HG03439 (cell line): ENCODE data around the gene TRAF1.
A peak's percentile ranks its signal among the peaks of the same experiment; 100 is the strongest.
"Not testable (repeated sequence)": the region's sequence is repeated elsewhere in the genome, so short reads cannot be mapped to it uniquely, and the experiment has no call there.

Experiments
- ATAC-seq: cut with Tn5 transposase; IDR thresholded peaks from one replicate; pipeline ENCODE4 v1.9.1; 2021; ENCODE audit warnings: mild to moderate bottlenecking, moderate library complexity; ENCODE audit not compliant: unreplicated experiment

TRAF1 gene, protein sequence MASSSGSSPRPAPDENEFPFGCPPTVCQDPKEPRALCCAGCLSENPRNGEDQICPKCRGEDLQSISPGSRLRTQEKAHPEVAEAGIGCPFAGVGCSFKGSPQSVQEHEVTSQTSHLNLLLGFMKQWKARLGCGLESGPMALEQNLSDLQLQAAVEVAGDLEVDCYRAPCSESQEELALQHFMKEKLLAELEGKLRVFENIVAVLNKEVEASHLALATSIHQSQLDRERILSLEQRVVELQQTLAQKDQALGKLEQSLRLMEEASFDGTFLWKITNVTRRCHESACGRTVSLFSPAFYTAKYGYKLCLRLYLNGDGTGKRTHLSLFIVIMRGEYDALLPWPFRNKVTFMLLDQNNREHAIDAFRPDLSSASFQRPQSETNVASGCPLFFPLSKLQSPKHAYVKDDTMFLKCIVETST

DNA sequence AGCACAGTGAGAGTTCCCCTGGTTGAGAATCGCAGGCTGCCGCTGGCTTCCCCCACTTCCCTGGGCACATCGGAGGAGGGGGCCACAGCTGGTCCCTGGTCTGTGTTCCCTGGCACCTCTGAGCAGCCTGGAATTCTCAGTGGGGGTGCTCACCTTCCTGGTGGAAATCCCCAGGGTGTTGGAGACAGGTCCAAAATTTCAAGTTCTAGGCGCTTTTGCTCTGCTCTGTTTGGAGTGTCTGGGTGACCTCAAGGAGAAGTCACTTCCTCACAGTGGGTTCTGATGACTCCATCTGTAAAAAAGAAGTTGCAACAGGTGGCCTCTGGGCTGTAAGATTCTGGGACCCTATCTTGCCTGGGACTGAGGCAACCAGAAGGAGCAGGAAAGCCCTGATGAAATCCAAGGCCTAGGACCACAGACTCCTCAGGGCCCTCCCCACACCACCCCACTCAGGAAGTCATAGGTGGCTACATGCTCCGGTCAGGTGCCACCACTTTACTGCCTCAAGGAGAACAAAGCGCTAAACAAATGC lies at the start of gene TRAF1:
Gene TRAF1 (minus strand): TSS at position 400 of the 532 bp plus-strand sequence. CDS start 721 bp downstream, outside the sequence.
- ATAC-seq = peak; percentile 8

DNA sequence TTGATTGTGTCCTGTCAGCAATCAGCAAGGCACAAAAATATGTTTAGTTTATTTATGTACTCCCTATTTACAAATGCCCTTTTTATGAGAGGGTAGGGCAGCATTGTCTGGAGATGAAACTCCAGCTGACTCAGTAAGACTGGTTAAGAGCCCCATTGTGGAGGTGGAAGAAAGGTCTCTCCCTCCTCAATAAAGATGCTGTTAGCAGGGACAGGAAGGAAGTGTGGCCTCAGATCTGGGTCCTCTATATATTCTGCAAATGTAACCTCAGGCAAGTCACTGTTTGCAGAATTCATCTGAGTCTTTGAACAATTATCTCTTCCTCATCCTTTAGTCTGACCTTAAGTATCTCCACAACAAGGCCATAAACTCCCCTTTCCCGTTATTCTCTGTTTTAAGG lies 48.3 kb upstream of the TRAF1 start:
- no peak for ATAC-seq

GRCh38 chr9:120974181-120974580 lies 47.6 kb upstream of the TRAF1 start:
- no peak for ATAC-seq

GRCh38 chr9:120971938-120972337 lies 45.3 kb upstream of the TRAF1 start:
- no peak for ATAC-seq

- not testable (repeated sequence) for ATAC-seq
Observed at GRCh38 chr9:120971471-120971870, 44.9 kb upstream of the TRAF1 start.

DNA sequence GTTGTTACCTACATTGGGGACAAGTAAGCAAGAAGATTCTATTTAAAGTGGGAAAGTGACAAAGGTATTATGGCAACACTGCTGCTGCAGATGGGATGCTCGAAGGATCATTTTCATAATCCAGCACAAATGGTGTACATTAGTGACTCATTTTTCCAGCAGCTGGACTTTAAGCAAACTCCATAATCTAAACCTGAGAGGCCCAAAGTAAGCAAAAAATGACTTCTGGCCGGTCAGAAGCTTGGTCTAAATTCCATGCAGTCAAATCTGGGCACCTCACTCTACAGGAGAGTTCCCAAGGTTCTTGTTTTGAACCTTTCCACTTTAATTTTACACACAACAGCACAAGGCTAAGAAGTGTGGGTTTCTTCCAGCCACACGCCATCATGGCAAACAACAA lies 43.6 kb upstream of the TRAF1 start:
- ATAC-seq = no peak

GRCh38 chr9:120966013-120966369 lies 39.4 kb upstream of the TRAF1 start:
- no peak for ATAC-seq

DNA sequence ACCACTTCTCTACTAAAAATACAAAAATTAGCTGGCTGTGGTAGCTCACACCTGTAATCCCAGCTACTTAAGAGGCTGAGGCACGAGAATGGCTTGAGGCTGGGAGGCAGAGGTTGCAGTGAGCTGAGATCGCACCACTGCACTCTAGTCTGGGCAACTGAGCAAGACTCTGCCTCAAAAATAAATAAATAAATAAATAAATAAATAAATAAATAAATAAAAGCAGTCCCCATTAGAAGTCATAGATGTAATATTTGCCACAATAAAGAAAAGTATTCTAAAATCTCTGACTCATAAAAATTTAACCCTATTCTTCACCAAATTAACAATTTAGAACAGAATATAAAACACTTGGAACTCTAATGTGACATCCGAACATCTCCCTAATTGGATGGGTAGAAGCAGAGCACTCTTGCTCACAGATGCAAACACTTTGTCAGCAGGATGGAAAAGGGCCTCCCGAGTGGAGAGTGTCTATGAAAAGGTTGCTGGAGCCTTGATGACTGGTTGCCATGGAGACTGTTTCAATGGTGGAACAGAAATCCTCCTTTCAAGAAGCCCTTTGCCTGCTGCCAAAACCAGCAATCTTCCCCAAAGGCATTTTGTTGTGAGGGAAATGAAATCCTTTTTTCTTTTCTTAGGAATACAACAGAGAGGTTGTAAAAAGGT lies 38.9 kb upstream of the TRAF1 start:
- ATAC-seq = no peak

GRCh38 chr9:120961936-120962335 lies 35.3 kb upstream of the TRAF1 start:
- no peak for ATAC-seq

GRCh38 chr9:120960001-120960400 lies 33.4 kb upstream of the TRAF1 start:
- ATAC-seq = no peak

DNA sequence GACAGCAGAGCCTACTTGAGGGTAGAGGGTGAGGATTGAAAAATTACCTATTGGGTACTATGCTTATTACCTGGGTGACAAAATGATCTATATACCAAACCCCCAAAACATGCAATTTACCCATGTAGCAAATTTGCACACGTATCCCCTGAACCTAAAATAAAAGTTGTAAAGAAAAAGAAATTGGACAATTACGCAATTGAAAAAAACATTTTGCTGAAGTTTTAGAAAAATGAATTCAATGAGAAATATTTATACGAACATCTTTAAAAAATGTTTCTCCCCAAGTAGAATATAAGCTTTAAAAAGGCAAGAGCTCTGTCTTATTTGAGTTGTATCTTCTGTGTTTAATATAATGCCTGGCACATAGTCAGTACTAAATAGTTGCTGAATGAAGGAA lies 30.3 kb upstream of the TRAF1 start:
- ATAC-seq = no peak

- ATAC-seq = no peak
Observed at GRCh38 chr9:120951960-120952618, 25.5 kb upstream of the TRAF1 start.

DNA sequence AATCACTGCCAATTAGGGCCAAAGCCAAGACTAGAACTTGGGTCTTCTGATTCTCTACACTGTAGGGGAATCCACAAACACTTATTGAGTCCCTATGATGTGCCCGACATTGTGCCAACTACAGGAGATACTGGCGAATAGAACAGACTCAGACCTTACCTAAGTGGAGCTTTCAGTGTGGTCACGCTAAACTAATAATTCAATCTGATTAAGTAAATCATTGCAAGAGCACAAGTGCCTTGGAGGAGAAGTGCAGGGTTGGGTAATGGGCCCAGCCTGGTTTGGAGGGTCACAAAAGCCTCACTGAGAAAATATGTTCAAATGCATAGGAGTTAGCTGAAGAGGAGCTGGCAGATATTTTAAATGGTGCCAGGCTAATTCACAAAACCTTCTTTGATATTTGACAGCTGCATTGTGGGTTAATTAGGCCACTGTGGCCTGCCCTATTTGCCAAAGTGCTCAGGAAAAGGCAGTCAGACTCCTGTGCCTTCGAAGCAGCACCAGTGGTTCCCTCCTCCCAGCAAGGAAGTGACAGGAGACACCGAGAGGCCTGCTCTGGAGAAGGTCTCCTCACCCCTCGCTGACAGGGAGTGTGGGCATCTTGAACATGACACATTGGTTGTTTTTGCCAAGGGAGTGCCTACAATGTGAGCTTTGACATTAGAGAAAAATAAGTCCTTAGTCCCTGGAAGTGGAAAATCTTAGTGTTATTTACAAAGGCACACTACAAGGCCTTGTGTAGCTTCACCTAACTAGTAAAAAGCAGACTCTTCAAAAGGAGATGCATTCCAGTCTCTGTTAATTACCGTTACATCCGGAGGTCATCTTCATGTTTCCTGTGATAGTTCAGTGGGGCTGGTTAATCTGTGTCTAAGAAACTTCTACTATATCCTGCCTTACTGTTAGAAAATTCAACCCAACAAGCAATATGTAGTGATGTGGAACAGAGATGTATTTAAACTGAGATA lies 24.1 kb upstream of the TRAF1 start:
- ATAC-seq = no peak

DNA sequence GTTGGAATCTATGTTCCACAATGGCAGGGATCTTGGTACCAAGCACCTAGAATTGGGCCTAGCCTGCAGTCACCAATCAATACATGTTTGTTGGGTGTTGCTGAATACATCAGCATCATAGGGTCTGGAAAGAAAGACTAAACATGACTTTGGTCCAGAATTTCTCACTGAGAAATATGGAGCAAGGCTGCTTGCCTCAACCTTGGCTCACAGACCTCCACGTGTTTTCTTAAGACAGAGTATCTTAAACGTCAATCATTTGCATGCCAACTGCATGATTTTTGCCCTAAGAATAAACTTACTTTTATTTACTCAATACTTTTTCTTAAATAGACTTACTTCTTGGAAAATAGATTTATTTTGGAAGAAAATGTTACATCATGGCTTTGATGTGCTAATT lies 22.7 kb upstream of the TRAF1 start:
- ATAC-seq = no peak

DNA sequence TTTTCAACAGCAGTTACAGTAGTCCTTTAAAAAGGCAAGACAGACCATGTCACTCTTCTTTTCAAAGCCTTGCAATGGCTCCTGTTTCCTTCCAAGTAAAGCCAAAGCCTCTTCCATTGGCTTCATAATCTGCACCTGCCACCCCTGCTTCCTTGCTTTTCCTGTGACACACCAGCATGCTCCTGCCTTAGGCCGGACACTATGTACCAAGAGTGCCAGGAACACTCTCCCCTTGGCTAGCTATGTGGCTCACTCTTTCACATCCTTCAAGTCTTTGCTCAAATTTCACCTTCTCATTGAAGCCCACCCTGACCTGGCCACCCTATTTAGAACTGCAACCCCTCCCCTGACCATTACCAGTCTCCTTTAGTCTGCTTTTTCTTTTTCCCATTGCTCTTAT lies 22.2 kb upstream of the TRAF1 start:
- no peak for ATAC-seq

GRCh38 chr9:120947222-120947621 lies 20.6 kb upstream of the TRAF1 start:
- no peak for ATAC-seq

DNA sequence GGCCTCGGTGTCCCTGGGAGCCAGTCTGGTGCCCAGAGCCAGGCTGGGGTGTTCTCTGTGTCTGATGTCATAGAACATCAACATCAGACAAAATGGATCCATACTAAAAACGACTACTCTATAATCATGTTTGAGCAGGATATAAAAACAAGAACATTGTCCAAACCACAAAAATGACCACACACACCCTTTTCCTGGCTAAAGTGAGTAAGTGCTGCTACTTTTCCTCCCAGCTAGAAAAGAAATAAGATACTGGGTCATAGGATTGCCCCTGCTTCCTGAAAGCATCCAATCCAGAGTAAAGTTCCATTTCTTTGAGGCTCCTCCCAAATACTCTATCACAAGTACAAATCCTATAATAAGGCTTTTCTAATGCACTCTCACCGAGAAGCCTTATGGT lies 19.7 kb upstream of the TRAF1 start:
- ATAC-seq = no peak

- ATAC-seq = no peak
Observed at GRCh38 chr9:120944948-120945347, 18.4 kb upstream of the TRAF1 start.

- peak; percentile 53 for ATAC-seq
Observed at GRCh38 chr9:120944434-120944843, 17.8 kb upstream of the TRAF1 start.

DNA sequence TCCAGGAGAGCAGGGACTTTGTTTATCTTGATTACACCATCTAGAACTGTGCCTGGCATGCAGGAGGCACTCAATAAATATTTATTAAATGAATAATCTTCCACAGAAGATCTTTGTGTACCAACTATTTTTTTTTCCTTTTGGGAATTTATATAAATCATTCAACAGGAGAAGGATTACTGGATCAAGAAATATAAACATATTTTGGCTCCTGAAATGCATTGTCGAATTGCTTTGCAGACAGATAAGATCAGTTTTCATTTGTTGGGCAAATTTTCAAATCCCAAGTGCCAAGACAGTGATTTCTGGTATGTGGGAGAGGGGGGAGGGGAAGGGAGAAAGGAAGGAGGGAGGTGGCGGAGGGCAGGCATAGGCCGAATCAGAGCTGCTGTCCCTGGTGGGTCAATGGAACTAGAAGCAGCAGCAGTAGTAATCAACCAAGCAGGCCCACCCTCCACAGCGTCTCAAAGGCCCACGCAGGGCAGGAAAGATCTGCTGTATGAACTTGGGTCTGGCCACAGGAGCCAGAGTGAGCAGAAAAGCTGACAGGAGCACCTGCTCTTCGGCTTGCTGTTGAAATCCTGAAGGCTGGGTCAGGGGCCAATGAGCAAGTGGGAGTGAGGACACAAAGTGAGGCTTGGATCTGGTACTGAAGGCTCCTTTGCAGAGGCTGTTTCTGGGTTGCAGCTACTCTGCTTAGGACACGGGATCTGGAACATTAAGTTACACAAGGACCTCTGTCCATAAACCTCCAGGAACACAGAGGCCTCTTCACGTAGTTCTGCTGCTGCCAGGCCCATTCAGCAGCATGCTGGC lies 15.8 kb upstream of the TRAF1 start:
- no peak for ATAC-seq
